ENCODE measurements around the gene HOXD4. TPM values are rescaled to one million over a fixed set of nuclear protein-coding genes. Genes with fewer than 3 reads are reported as not detected.

Gene HOXD4
- total RNA-seq, 1 experiment from 2014 or later = 1.4 TPM

DNA sequence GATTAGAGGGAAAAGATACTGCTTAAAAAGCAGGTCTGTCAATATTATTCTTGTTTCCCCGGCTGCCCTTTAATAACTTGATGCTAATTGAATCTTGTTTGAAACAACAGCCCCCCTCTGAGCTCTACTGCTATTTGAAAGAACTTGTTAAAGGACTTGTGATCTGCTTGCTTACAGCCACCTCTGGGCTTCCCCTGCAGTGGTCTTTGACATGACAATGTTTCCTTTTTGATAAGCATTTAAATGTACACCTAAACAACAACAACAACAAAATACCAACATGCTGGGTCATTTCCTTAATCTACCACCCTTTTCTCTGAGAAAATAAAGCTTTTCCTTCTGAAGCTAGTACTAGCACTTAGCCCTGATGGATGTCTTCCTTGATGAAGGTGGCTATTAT is 41.0 kb downstream of the HOXD4 start:
- intact Hi-C loops (cut with micrococcal nuclease; ENCODE audit: unreplicated experiment) (no loop called here), in situ Hi-C loops (cut with HindIII; ENCODE audit: low pct_unique_long_range_greater_than_20kb, low sequenced_read_pairs) (no loop called here)
- no peaks in the 10 kb centered on the region for H3K4me1 ChIP-seq (ENCODE audit: control insufficient read depth, insufficient read depth, low read length)
- H3K27me3 ChIP-seq (ENCODE audit: control insufficient read depth, insufficient read depth, low read length) = peaks cover 9% of the 10 kb centered on the region; the same call in 1 of the 2 replicates
- H3K4me3 ChIP-seq (ENCODE audit: low read depth in 2 of 2, low read length in 2 of 2) = no peak overlapping the region
- no TSS peak for BruUV-seq (replicated peaks)
- H3K36me3 ChIP-seq (ENCODE audit: control insufficient read depth, insufficient read depth, low read length) = no peaks in the 10 kb centered on the region
- ChIA-PET POLR2A (no interaction called here), CTCF (no interaction called here)
- H3K9me3 ChIP-seq (ENCODE audit: control insufficient read depth, insufficient read depth, low read depth, low read length) = no peaks in the 10 kb centered on the region
- TF ChIP-seq, protein P1, sequence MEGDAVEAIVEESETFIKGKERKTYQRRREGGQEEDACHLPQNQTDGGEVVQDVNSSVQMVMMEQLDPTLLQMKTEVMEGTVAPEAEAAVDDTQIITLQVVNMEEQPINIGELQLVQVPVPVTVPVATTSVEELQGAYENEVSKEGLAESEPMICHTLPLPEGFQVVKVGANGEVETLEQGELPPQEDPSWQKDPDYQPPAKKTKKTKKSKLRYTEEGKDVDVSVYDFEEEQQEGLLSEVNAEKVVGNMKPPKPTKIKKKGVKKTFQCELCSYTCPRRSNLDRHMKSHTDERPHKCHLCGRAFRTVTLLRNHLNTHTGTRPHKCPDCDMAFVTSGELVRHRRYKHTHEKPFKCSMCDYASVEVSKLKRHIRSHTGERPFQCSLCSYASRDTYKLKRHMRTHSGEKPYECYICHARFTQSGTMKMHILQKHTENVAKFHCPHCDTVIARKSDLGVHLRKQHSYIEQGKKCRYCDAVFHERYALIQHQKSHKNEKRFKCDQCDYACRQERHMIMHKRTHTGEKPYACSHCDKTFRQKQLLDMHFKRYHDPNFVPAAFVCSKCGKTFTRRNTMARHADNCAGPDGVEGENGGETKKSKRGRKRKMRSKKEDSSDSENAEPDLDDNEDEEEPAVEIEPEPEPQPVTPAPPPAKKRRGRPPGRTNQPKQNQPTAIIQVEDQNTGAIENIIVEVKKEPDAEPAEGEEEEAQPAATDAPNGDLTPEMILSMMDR (IDR thresholded peaks at IDR 0.05) = no peak
- no peak for DNase-seq (ENCODE audit: low read depth, low spot score)
- no peak overlapping the region for H3K27ac ChIP-seq (ENCODE audit: low read length)
- no peak for ATAC-seq

DNA sequence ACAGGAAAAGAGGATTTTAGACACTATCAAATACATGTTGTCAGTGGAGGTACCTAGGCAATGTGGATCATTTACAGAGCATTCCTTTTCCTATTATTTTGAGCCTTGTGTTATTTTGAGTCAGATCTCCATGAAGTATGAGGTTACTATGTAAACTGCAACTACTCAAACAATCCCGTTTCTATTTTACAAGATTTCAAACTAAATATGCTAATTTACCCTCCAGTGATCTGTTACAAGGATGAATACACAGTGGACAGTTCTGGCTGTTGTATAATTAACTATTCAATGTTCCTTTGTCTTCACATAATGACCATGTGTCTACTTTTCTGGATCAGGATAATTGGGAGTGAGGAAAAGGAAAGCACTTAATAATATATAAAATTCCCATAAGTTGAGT is 41.7 kb downstream of the HOXD4 start:
- Histone ChIP-seq H3K4me1 (ENCODE audit: control insufficient read depth, insufficient read depth, low read length) (no peaks in the 10 kb centered on the region), H3K36me3 (ENCODE audit: control insufficient read depth, insufficient read depth, low read length) (no peaks in the 10 kb centered on the region), H3K4me3 (ENCODE audit: low read depth in 2 of 2, low read length in 2 of 2) (no peak overlapping the region), H3K9me3 (ENCODE audit: control insufficient read depth, insufficient read depth, low read depth, low read length) (no peaks in the 10 kb centered on the region), H3K27me3 (ENCODE audit: control insufficient read depth, insufficient read depth, low read length) (peaks cover 9% of the 10 kb centered on the region; the same call in 1 of the 2 replicates), H3K27ac (ENCODE audit: low read length) (no peak overlapping the region)
- intact Hi-C loops (cut with micrococcal nuclease; ENCODE audit: unreplicated experiment) = no loop called here
- in situ Hi-C loops (cut with HindIII; ENCODE audit: low pct_unique_long_range_greater_than_20kb, low sequenced_read_pairs) = no loop called here
- ATAC-seq = no peak
- ChIA-PET POLR2A (no interaction called here), CTCF (no interaction called here)
- BruUV-seq (replicated peaks) = no TSS peak
- TF ChIP-seq, protein P1 (IDR thresholded peaks at IDR 0.05) = no peak
- TF ChIP-seq TCF7L2 (IDR thresholded peaks at IDR 0.05; ENCODE audit: low read depth, low read length) = no peak
- TF ChIP-seq POLR2AphosphoS5 (IDR thresholded peaks at IDR 0.05; ENCODE audit: low read depth, low read length) = no peak
- TF ChIP-seq SIN3A (IDR thresholded peaks at IDR 0.05; ENCODE audit: borderline replicate concordance, insufficient read depth, low read depth, low read length) = no peak
- TF ChIP-seq, protein P2, sequence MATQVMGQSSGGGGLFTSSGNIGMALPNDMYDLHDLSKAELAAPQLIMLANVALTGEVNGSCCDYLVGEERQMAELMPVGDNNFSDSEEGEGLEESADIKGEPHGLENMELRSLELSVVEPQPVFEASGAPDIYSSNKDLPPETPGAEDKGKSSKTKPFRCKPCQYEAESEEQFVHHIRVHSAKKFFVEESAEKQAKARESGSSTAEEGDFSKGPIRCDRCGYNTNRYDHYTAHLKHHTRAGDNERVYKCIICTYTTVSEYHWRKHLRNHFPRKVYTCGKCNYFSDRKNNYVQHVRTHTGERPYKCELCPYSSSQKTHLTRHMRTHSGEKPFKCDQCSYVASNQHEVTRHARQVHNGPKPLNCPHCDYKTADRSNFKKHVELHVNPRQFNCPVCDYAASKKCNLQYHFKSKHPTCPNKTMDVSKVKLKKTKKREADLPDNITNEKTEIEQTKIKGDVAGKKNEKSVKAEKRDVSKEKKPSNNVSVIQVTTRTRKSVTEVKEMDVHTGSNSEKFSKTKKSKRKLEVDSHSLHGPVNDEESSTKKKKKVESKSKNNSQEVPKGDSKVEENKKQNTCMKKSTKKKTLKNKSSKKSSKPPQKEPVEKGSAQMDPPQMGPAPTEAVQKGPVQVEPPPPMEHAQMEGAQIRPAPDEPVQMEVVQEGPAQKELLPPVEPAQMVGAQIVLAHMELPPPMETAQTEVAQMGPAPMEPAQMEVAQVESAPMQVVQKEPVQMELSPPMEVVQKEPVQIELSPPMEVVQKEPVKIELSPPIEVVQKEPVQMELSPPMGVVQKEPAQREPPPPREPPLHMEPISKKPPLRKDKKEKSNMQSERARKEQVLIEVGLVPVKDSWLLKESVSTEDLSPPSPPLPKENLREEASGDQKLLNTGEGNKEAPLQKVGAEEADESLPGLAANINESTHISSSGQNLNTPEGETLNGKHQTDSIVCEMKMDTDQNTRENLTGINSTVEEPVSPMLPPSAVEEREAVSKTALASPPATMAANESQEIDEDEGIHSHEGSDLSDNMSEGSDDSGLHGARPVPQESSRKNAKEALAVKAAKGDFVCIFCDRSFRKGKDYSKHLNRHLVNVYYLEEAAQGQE (IDR thresholded peaks at IDR 0.05; ENCODE audit: insufficient read depth in 1 of 2, low read depth in 2 of 2, low read length in 1 of 2) = no peak
- no peak for DNase-seq (ENCODE audit: low read depth, low spot score)

DNA sequence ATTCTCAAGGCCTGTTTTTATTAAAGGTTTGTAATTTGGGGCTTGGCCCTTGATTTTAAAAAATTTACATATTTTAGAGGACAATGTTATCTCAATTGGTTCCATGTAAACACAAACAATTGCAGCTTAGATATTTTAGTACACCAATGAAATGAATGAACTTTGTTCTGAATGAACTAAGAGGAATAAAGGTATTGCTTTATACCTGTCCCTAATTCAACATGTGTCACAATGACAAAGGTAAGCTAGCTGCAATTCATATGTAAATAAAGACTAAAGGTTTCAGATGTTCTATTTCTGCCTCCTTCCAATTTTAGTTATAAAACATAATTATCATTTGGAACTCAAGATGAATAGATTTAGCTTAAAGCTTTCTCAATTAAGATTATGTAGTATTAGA is 48.6 kb downstream of the HOXD4 start:
- Histone ChIP-seq H3K9me3 (ENCODE audit: control insufficient read depth, insufficient read depth, low read depth, low read length) (no peaks in the 10 kb centered on the region), H3K27ac (ENCODE audit: low read length) (no peak overlapping the region), H3K27me3 (ENCODE audit: control insufficient read depth, insufficient read depth, low read length) (no peaks in the 10 kb centered on the region), H3K4me1 (ENCODE audit: control insufficient read depth, insufficient read depth, low read length) (no peaks in the 10 kb centered on the region), H3K36me3 (ENCODE audit: control insufficient read depth, insufficient read depth, low read length) (no peaks in the 10 kb centered on the region), H3K4me3 (ENCODE audit: low read depth in 2 of 2, low read length in 2 of 2) (no peak overlapping the region)
- in situ Hi-C loops (cut with HindIII; ENCODE audit: low pct_unique_long_range_greater_than_20kb, low sequenced_read_pairs) (no loop called here), intact Hi-C loops (cut with micrococcal nuclease; ENCODE audit: unreplicated experiment) (no loop called here)
- ChIA-PET CTCF (no interaction called here), POLR2A (no interaction called here)
- TF ChIP-seq TCF7L2 (IDR thresholded peaks at IDR 0.05; ENCODE audit: low read depth, low read length) = no peak
- TF ChIP-seq POLR2AphosphoS5 (IDR thresholded peaks at IDR 0.05; ENCODE audit: low read depth, low read length) = no peak
- TF ChIP-seq SIN3A (IDR thresholded peaks at IDR 0.05; ENCODE audit: borderline replicate concordance, insufficient read depth, low read depth, low read length) = no peak
- TF ChIP-seq, protein P1 (IDR thresholded peaks at IDR 0.05) = no peak
- TF ChIP-seq, protein P2 (IDR thresholded peaks at IDR 0.05; ENCODE audit: insufficient read depth in 1 of 2, low read depth in 2 of 2, low read length in 1 of 2) = no peak
- DNase-seq (ENCODE audit: low read depth, low spot score) (no peak), ATAC-seq (no peak)
- no TSS peak for BruUV-seq (replicated peaks)
